ENCODE data around the gene HDGFL3.

HDGFL3 gene

DNA sequence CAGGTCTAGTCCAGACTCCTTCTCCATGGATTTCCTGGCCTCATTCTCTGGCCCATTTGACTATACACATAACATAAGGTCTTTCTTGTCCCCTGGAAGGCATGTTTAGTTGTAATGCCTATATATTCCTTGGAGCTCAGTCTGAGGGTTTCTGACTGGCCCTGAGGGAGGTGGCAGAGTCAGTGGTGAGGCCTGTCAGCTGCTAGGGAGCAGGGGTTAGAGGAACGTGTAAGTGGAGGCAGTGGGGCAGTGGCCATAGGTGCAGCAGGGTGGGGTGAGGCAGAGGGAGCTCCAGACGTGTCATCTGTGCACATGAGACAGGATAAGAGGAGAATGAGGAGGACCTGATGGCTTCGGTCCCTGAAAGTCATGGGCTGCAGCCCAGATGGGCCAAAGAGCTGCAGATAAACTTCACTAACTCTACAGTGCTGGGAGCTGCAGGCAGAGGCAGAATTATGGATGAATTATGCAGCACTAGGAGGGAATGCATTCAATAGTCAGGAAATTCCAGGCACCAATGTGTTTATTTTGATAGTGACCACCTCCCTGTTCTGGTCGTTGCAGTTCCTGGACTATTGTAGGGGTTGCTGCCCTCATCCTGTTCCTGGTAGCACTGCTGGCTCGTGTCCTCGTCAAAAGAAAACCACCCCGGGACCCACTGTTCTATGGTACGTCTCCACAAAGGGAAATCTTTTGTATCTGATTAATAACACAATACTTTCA is 95.2 kb downstream of the HDGFL3 start:
- no peak for TF ChIP-seq EZH2phosphoT487 (IDR thresholded peaks at IDR 0.05; ENCODE audit: low read depth)
- TF ChIP-seq, protein P1, sequence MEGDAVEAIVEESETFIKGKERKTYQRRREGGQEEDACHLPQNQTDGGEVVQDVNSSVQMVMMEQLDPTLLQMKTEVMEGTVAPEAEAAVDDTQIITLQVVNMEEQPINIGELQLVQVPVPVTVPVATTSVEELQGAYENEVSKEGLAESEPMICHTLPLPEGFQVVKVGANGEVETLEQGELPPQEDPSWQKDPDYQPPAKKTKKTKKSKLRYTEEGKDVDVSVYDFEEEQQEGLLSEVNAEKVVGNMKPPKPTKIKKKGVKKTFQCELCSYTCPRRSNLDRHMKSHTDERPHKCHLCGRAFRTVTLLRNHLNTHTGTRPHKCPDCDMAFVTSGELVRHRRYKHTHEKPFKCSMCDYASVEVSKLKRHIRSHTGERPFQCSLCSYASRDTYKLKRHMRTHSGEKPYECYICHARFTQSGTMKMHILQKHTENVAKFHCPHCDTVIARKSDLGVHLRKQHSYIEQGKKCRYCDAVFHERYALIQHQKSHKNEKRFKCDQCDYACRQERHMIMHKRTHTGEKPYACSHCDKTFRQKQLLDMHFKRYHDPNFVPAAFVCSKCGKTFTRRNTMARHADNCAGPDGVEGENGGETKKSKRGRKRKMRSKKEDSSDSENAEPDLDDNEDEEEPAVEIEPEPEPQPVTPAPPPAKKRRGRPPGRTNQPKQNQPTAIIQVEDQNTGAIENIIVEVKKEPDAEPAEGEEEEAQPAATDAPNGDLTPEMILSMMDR (IDR thresholded peaks at IDR 0.05; ENCODE audit: low read depth, low read length), result no peak
- no peak overlapping the region for H3K4me3 ChIP-seq (ENCODE audit: low read length)

DNA sequence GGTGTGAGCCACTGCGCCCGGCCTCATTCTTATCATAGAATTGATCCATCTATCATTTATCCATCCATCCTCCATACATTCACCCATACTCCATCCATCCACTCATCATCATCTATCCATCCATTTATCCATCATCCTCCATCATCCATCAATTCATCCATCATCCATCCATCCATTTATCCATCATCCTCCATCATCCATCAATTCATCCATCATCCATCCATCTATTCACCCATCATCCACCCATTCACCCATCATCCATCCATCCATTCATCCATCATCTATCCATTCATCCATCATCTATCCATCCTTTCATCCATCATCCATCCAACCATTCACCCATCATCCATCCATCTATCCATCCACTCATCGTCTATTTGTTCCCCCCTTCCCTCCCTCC is 96.5 kb downstream of the HDGFL3 start:
- H3K36me3 ChIP-seq (replicated peaks; ENCODE audit: low read depth, low read length), result peaks cover 7% of the 10 kb centered on the region
- TF ChIP-seq, protein P1 (IDR thresholded peaks at IDR 0.05; ENCODE audit: low read depth, low read length), result no peak
- no peak for TF ChIP-seq EZH2phosphoT487 (IDR thresholded peaks at IDR 0.05; ENCODE audit: low read depth)
- peaks cover 24% of the 10 kb centered on the region for H3K4me1 ChIP-seq (ENCODE audit: low read length)
- no peak overlapping the region for H2AFZ ChIP-seq (ENCODE audit: low read depth, low read length)
- no peaks in the 10 kb centered on the region for H3K27me3 ChIP-seq (ENCODE audit: low read depth, low read length)
- no peak overlapping the region for H3K9ac ChIP-seq (ENCODE audit: low read length)
- H4K20me1 ChIP-seq (ENCODE audit: insufficient read depth, low read length), result no peaks in the 10 kb centered on the region
- no peak overlapping the region for H3K4me3 ChIP-seq (ENCODE audit: low read length)
- no peaks in the 10 kb centered on the region for H3K79me2 ChIP-seq (ENCODE audit: low read length)
- no peak overlapping the region for H3K4me2 ChIP-seq (ENCODE audit: low read length)
- no peak overlapping the region for H3K27ac ChIP-seq (ENCODE audit: low read length)
- no peaks in the 10 kb centered on the region for H3K9me3 ChIP-seq (ENCODE audit: insufficient read depth, low read length)

More for the DNA sequence above, 95.2 kb downstream of the HDGFL3 start:
- Histone ChIP-seq H2AFZ (ENCODE audit: low read depth, low read length) (no peak overlapping the region), H3K9me3 (ENCODE audit: insufficient read depth, low read length) (no peaks in the 10 kb centered on the region), H3K79me2 (ENCODE audit: low read length) (no peaks in the 10 kb centered on the region), H3K27me3 (ENCODE audit: low read depth, low read length) (no peaks in the 10 kb centered on the region), H3K4me1 (ENCODE audit: low read length) (peaks cover 29% of the 10 kb centered on the region), H3K27ac (ENCODE audit: low read length) (no peak overlapping the region), H3K4me2 (ENCODE audit: low read length) (no peak overlapping the region), H3K9ac (ENCODE audit: low read length) (no peak overlapping the region), H3K36me3 (replicated peaks; ENCODE audit: low read depth, low read length) (peaks cover 11% of the 10 kb centered on the region), H4K20me1 (ENCODE audit: insufficient read depth, low read length) (no peaks in the 10 kb centered on the region)

DNA sequence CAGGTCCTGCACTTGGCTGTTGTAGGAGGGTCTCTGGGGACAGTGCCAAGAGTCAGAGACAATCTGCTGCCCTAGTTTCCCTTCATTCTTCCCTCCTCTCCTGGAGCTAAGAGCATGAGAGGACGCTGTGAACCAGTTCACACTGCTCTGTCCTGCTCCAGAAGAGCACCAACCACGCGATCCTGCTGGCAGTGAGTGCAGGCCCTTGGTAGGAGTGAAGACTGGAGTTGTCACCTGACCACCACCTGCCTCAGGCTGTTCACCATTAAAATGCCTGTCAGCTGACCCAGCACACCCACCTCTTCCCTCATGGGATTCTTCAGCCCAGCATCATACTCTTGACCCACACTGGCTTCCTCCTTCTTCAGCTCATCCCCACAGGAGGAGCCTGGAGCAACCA is 97.2 kb downstream of the HDGFL3 start:
- Histone ChIP-seq H3K36me3 (replicated peaks; ENCODE audit: low read depth, low read length) (peaks cover 6% of the 10 kb centered on the region), H3K9me3 (ENCODE audit: insufficient read depth, low read length) (no peaks in the 10 kb centered on the region), H3K79me2 (ENCODE audit: low read length) (no peaks in the 10 kb centered on the region), H4K20me1 (ENCODE audit: insufficient read depth, low read length) (no peaks in the 10 kb centered on the region), H3K27ac (ENCODE audit: low read length) (no peak overlapping the region), H3K27me3 (ENCODE audit: low read depth, low read length) (no peaks in the 10 kb centered on the region), H3K4me3 (ENCODE audit: low read length) (no peak overlapping the region), H3K4me1 (ENCODE audit: low read length) (peaks cover 19% of the 10 kb centered on the region), H2AFZ (ENCODE audit: low read depth, low read length) (no peak overlapping the region), H3K4me2 (ENCODE audit: low read length) (no peak overlapping the region), H3K9ac (ENCODE audit: low read length) (no peak overlapping the region)
- TF ChIP-seq, protein P1 (IDR thresholded peaks at IDR 0.05; ENCODE audit: low read depth, low read length), result no peak
- no peak for TF ChIP-seq EZH2phosphoT487 (IDR thresholded peaks at IDR 0.05; ENCODE audit: low read depth)

DNA sequence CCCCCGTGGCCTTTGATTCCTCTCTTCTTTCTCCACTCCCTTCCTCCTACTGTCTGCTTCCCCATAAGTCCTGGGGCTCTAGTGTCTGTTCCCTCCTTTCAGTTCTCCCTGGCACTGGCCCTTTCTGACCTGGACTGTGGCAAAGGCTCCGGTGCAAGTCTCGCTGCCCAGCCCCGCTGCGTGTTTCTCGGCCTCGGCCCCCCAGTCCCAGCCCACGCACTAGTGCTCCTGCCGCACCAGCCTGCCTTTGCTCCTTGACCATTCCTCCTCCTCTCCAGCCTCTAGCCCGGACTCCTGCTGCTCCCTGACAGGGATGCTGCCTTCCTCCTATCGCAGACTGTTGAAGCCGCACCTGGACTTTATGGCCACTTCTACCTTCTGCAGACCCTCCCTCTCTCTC is 98.1 kb downstream of the HDGFL3 start:
- no peak overlapping the region for H3K9ac ChIP-seq (ENCODE audit: low read length)
- no peaks in the 10 kb centered on the region for H3K9me3 ChIP-seq (ENCODE audit: insufficient read depth, low read length)
- no peaks in the 10 kb centered on the region for H3K27me3 ChIP-seq (ENCODE audit: low read depth, low read length)
- H3K27ac ChIP-seq (ENCODE audit: low read length), result no peak overlapping the region
- TF ChIP-seq, protein P1 (IDR thresholded peaks at IDR 0.05; ENCODE audit: low read depth, low read length), result no peak
- TF ChIP-seq EZH2phosphoT487 (IDR thresholded peaks at IDR 0.05; ENCODE audit: low read depth), result no peak
- H4K20me1 ChIP-seq (ENCODE audit: insufficient read depth, low read length), result no peaks in the 10 kb centered on the region
- H3K4me3 ChIP-seq (ENCODE audit: low read length), result no peak overlapping the region
- no peaks in the 10 kb centered on the region for H3K79me2 ChIP-seq (ENCODE audit: low read length)
- H3K4me2 ChIP-seq (ENCODE audit: low read length), result no peak overlapping the region
- H3K36me3 ChIP-seq (replicated peaks; ENCODE audit: low read depth, low read length), result peaks cover 3% of the 10 kb centered on the region
- H2AFZ ChIP-seq (ENCODE audit: low read depth, low read length), result no peak overlapping the region
- H3K4me1 ChIP-seq (ENCODE audit: low read length), result peaks cover 16% of the 10 kb centered on the region

Data from OCI-LY3 (cell line).